ENCODE results near the gene DPH7. TPM values are rescaled to one million over a fixed set of nuclear protein-coding genes. Genes with fewer than 3 reads are reported as not detected.

Gene DPH7
- polyA plus RNA-seq, 2 of the 4 experiments (the other 2 are of a cell fraction), result 26.7 to 35.2 TPM

GRCh38 chr9:137505421-137506140 is 73.1 kb downstream of the DPH7 start (continued):
- TF ChIP-seq POLR2AphosphoS2 (conservative IDR thresholded peaks at IDR 0.05; ENCODE audit: low read length) (no peak), MAZ (IDR thresholded peaks at IDR 0.05; ENCODE audit: borderline replicate concordance, low read depth, low read length) (no peak), E2F6 (IDR thresholded peaks at IDR 0.05; ENCODE audit: borderline replicate concordance, low read depth) (no peak), MAFK (IDR thresholded peaks at IDR 0.05; ENCODE audit: partially characterized antibody) (no peak), GATA3 (IDR thresholded peaks at IDR 0.05; ENCODE audit: borderline replicate concordance) (no peak), CHD4 (IDR thresholded peaks at IDR 0.05; ENCODE audit: borderline replicate concordance) (no peak)

Other genes starting within 250 kb of the DPH7 start
- gene EXD3, start 155.8 kb downstream of the DPH7 start, polyA plus RNA-seq (2011; rRNA removed), result 3.3 and 3.4 TPM in 2 replicates
- gene EXD3, start 155.8 kb downstream of the DPH7 start, polyA plus RNA-seq (2017; fragmentation: RNase III; extraction: RNeasy Plus Mini Kit Qiagen cat#74134 plus additional on column Dnase treatment), result 4.0 to 5.4 TPM (median 4.5 TPM) in 3 replicates
- 0.44 and 0.58 TPM in 2 replicates for gene NOXA1, start 155.5 kb downstream of the DPH7 start, polyA plus RNA-seq (2011; rRNA removed)
- 1.1 to 1.9 TPM (median 1.5 TPM) in 3 replicates for gene NOXA1, start 155.5 kb downstream of the DPH7 start, polyA plus RNA-seq (2017; fragmentation: RNase III; extraction: RNeasy Plus Mini Kit Qiagen cat#74134 plus additional on column Dnase treatment)
- 0.18 and 0.22 TPM in 2 replicates for gene ENTPD8, start 137.6 kb downstream of the DPH7 start, polyA plus RNA-seq (2011; rRNA removed)
- gene ENTPD8, start 137.6 kb downstream of the DPH7 start, polyA plus RNA-seq (2017; fragmentation: RNase III; extraction: RNeasy Plus Mini Kit Qiagen cat#74134 plus additional on column Dnase treatment), result 0.21 to 0.41 TPM (median 0.36 TPM) in 3 replicates
- gene NSMF, start 119.6 kb downstream of the DPH7 start, polyA plus RNA-seq (2011; rRNA removed), result 16.0 and 20.0 TPM in 2 replicates
- gene NSMF, start 119.6 kb downstream of the DPH7 start, polyA plus RNA-seq (2017; fragmentation: RNase III; extraction: RNeasy Plus Mini Kit Qiagen cat#74134 plus additional on column Dnase treatment), result 29.2 to 35.0 TPM (median 33.0 TPM) in 3 replicates
- 0.31 and 0.58 TPM in 2 replicates for gene PNPLA7, start 28.5 kb downstream of the DPH7 start, polyA plus RNA-seq (2011; rRNA removed)
- 0.92 to 1.3 TPM (median 1.1 TPM) in 3 replicates for gene PNPLA7, start 28.5 kb downstream of the DPH7 start, polyA plus RNA-seq (2017; fragmentation: RNase III; extraction: RNeasy Plus Mini Kit Qiagen cat#74134 plus additional on column Dnase treatment)
- gene MRPL41, start 27.0 kb downstream of the DPH7 start, polyA plus RNA-seq (2011; rRNA removed), result 19.2 and 19.7 TPM in 2 replicates
- 51.0 to 54.4 TPM (median 52.4 TPM) in 3 replicates for gene MRPL41, start 27.0 kb downstream of the DPH7 start, polyA plus RNA-seq (2017; fragmentation: RNase III; extraction: RNeasy Plus Mini Kit Qiagen cat#74134 plus additional on column Dnase treatment)
- 16.0 and 19.6 TPM in 2 replicates for gene ZMYND19, start 11.6 kb upstream of the DPH7 start, polyA plus RNA-seq (2011; rRNA removed)
- gene ZMYND19, start 11.6 kb upstream of the DPH7 start, polyA plus RNA-seq (2017; fragmentation: RNase III; extraction: RNeasy Plus Mini Kit Qiagen cat#74134 plus additional on column Dnase treatment), result 35.7 to 38.7 TPM (median 37.5 TPM) in 3 replicates
- gene ARRDC1, start 26.8 kb upstream of the DPH7 start, polyA plus RNA-seq (2011; rRNA removed), result 20.7 and 23.8 TPM in 2 replicates
- 20.6 to 22.5 TPM (median 22.0 TPM) in 3 replicates for gene ARRDC1, start 26.8 kb upstream of the DPH7 start, polyA plus RNA-seq (2017; fragmentation: RNase III; extraction: RNeasy Plus Mini Kit Qiagen cat#74134 plus additional on column Dnase treatment)
- 33.6 and 41.3 TPM in 2 replicates for gene EHMT1, start 40.1 kb upstream of the DPH7 start, polyA plus RNA-seq (2011; rRNA removed)
- gene EHMT1, start 40.1 kb upstream of the DPH7 start, polyA plus RNA-seq (2017; fragmentation: RNase III; extraction: RNeasy Plus Mini Kit Qiagen cat#74134 plus additional on column Dnase treatment), result 45.6 to 52.9 TPM (median 48.0 TPM) in 3 replicates

All from A549 (cell line).